Mesendoderm (in vitro differentiated cells): ENCODE measurements around the gene ACBD6.

Source experiments
- DNase-seq: peaks from one replicate; pipeline ENCODE4 v3.0.0; 2013
- H2AK5ac ChIP-seq: 2 replicates; pipeline ENCODE4 v1.6.1; 2013; ENCODE audit warnings: low read length, inconsistent platforms
- H2BK120ac ChIP-seq: 2 replicates; pipeline ENCODE4 v1.6.1; 2013; ENCODE audit warnings: low read depth, mild to moderate bottlenecking, low read length, moderate library complexity, mixed read lengths
- H2BK15ac ChIP-seq: replicated peaks from 2 replicates; pipeline ENCODE4 v1.6.1; 2013; ENCODE audit warnings: low read depth, mild to moderate bottlenecking, moderate library complexity
- H2BK5ac ChIP-seq: 2 replicates; pipeline ENCODE4 v1.6.1; 2013; ENCODE audit warnings: low read length, inconsistent platforms
- H3K18ac ChIP-seq: 2 replicates; pipeline ENCODE4 v1.6.1; 2013; ENCODE audit warnings: mild to moderate bottlenecking, low read length, mixed read lengths
- H3K23ac ChIP-seq: one replicate; pipeline ENCODE4 v1.6.1; 2013; ENCODE audit warnings: low read length
- H3K27ac ChIP-seq: 2 replicates; pipeline ENCODE4 v1.5.1; 2013; ENCODE audit warnings: low read depth, mild to moderate bottlenecking, inconsistent platforms, low read length, moderate library complexity
- H3K27me3 ChIP-seq: 2 replicates; pipeline ENCODE4 v1.6.1; 2013; ENCODE audit warnings: low read length, control low read depth, mild to moderate bottlenecking, inconsistent platforms; ENCODE audit not compliant: insufficient read depth, poor library complexity
- H3K36me3 ChIP-seq: 2 replicates; pipeline ENCODE4 v1.6.1; 2013; ENCODE audit warnings: low read length, inconsistent platforms; ENCODE audit not compliant: control insufficient read depth, insufficient read depth
- H3K4ac ChIP-seq: one replicate; pipeline ENCODE4 v1.6.1; 2013; ENCODE audit warnings: low read depth, mild to moderate bottlenecking, low read length, moderate library complexity
- H3K4me1 ChIP-seq: 2 replicates; pipeline ENCODE4 v1.6.1; 2013; ENCODE audit warnings: low read depth, low read length, inconsistent platforms; ENCODE audit not compliant: control insufficient read depth
- H3K4me2 ChIP-seq: 2 replicates; pipeline ENCODE4 v1.6.1; 2013; ENCODE audit warnings: low read length
- H3K4me3 ChIP-seq: 2 replicates; pipeline ENCODE4 v1.5.1; 2013; ENCODE audit warnings: mild to moderate bottlenecking, low read length
- H3K56ac ChIP-seq: one replicate; pipeline ENCODE4 v1.6.1; 2013; ENCODE audit warnings: low read length
- H3K79me1 ChIP-seq: 2 replicates; pipeline ENCODE4 v1.6.1; 2013; ENCODE audit warnings: low read length, inconsistent platforms
- H3K79me2 ChIP-seq: 2 replicates; pipeline ENCODE4 v1.6.1; 2013; ENCODE audit warnings: mild to moderate bottlenecking, low read length; ENCODE audit not compliant: control insufficient read depth, insufficient read depth
- H3K9ac ChIP-seq: 2 replicates; pipeline ENCODE4 v1.6.1; 2013; ENCODE audit warnings: low read length, inconsistent platforms
- H4K5ac ChIP-seq: one replicate; pipeline ENCODE4 v1.6.1; 2013; ENCODE audit warnings: low read length
- H4K8ac ChIP-seq: one replicate; pipeline ENCODE4 v1.6.1; 2013; ENCODE audit warnings: low read depth, mild to moderate bottlenecking, control low read depth, low read length, moderate library complexity
- WGBS: extraction: QIAGEN DNeasy Blood & Tissue Kit; methylation state at CpG from one replicate; pipeline ENCODE4 v1.1.7; 2013; ENCODE audit warnings: low lambda C conversion rate, missing lambda C conversion rate; ENCODE audit not compliant: insufficient coverage; ENCODE audit errors: extremely low coverage; 5-methylcytosine and 5-hydroxymethylcytosine counted together

The ACBD6 gene

GRCh38 chr1:180279651-180280050 lies 222.7 kb downstream of the ACBD6 start:
- no peak overlapping the region for H4K8ac ChIP-seq
- no peak overlapping the region for H3K56ac ChIP-seq
- no peak overlapping the region for H3K18ac ChIP-seq
- H2BK15ac ChIP-seq = no peak overlapping the region
- H3K27ac ChIP-seq = no peak overlapping the region
- H2AK5ac ChIP-seq = no peak overlapping the region
- WGBS = no CpG with 5 or more reads among the region's 1 CpG
- no peaks in the 10 kb centered on the region for H3K4me1 ChIP-seq
- no peak overlapping the region for H3K4me2 ChIP-seq
- no peak overlapping the region for H4K5ac ChIP-seq
- H2BK5ac ChIP-seq = no peak overlapping the region
- H3K9ac ChIP-seq = no peak overlapping the region
- no peaks in the 10 kb centered on the region for H3K27me3 ChIP-seq
- no peak for DNase-seq
- no peaks in the 10 kb centered on the region for H3K36me3 ChIP-seq
- no peaks in the 10 kb centered on the region for H3K79me1 ChIP-seq
- H2BK120ac ChIP-seq = no peak overlapping the region
- no peak overlapping the region for H3K23ac ChIP-seq
- no peaks in the 10 kb centered on the region for H3K79me2 ChIP-seq
- no peak overlapping the region for H3K4ac ChIP-seq
- H3K4me3 ChIP-seq = no peak overlapping the region

GRCh38 chr1:180278596-180279395 lies 223.6 kb downstream of the ACBD6 start:
- Histone ChIP-seq H3K4ac (no peak overlapping the region), H3K4me3 (no peak overlapping the region), H3K36me3 (no peaks in the 10 kb centered on the region), H4K5ac (no peak overlapping the region), H4K8ac (no peak overlapping the region), H2BK5ac (no peak overlapping the region), H2BK120ac (no peak overlapping the region), H3K18ac (no peak overlapping the region), H3K9ac (no peak overlapping the region), H3K27ac (no peak overlapping the region), H3K4me1 (no peaks in the 10 kb centered on the region), H3K23ac (no peak overlapping the region), H3K4me2 (no peak overlapping the region), H2AK5ac (no peak overlapping the region), H3K79me2 (no peaks in the 10 kb centered on the region), H3K27me3 (no peaks in the 10 kb centered on the region), H3K56ac (no peak overlapping the region), H3K79me1 (no peaks in the 10 kb centered on the region), H2BK15ac (no peak overlapping the region)
- 100% methylated on average over 1 of the region's 9 CpGs for WGBS
- DNase-seq = no peak

GRCh38 chr1:180278194-180278515 lies 224.2 kb downstream of the ACBD6 start:
- Histone ChIP-seq H3K4me3 (no peak overlapping the region), H3K4me2 (no peak overlapping the region), H3K79me2 (no peaks in the 10 kb centered on the region), H3K27ac (no peak overlapping the region), H4K5ac (no peak overlapping the region), H3K79me1 (no peaks in the 10 kb centered on the region), H3K18ac (no peak overlapping the region), H2BK120ac (no peak overlapping the region), H2BK5ac (no peak overlapping the region), H2BK15ac (no peak overlapping the region), H4K8ac (no peak overlapping the region), H3K27me3 (no peaks in the 10 kb centered on the region), H3K36me3 (no peaks in the 10 kb centered on the region), H3K4ac (no peak overlapping the region), H3K56ac (no peak overlapping the region), H3K4me1 (no peaks in the 10 kb centered on the region), H3K9ac (no peak overlapping the region), H3K23ac (no peak overlapping the region), H2AK5ac (no peak overlapping the region)
- no peak for DNase-seq
- WGBS = no CpG with 5 or more reads among the region's 2 CpGs

- no peak overlapping the region for H4K8ac ChIP-seq
- H3K79me1 ChIP-seq = no peaks in the 10 kb centered on the region
- no peak overlapping the region for H3K56ac ChIP-seq
- H4K5ac ChIP-seq = no peak overlapping the region
- H3K4me1 ChIP-seq = no peaks in the 10 kb centered on the region
- H3K79me2 ChIP-seq = no peaks in the 10 kb centered on the region
- DNase-seq = no peak
- no peak overlapping the region for H2BK120ac ChIP-seq
- WGBS = no CpG with 5 or more reads among the region's 5 CpGs
- no peak overlapping the region for H2AK5ac ChIP-seq
- H3K27ac ChIP-seq = no peak overlapping the region
- no peak overlapping the region for H3K4ac ChIP-seq
- no peaks in the 10 kb centered on the region for H3K36me3 ChIP-seq
- H3K9ac ChIP-seq = no peak overlapping the region
- H3K23ac ChIP-seq = no peak overlapping the region
- no peak overlapping the region for H2BK15ac ChIP-seq
- H3K4me2 ChIP-seq = no peak overlapping the region
- H3K18ac ChIP-seq = no peak overlapping the region
- no peak overlapping the region for H3K4me3 ChIP-seq
- H2BK5ac ChIP-seq = no peak overlapping the region
- no peaks in the 10 kb centered on the region for H3K27me3 ChIP-seq
These were observed 224.7 kb downstream of the ACBD6 start for GRCh38 chr1:180277476-180278193.

GRCh38 chr1:180275726-180276125 lies 226.7 kb downstream of the ACBD6 start:
- Histone ChIP-seq H2BK120ac (no peak overlapping the region), H3K4ac (no peak overlapping the region), H3K18ac (no peak overlapping the region), H3K4me3 (no peak overlapping the region), H3K27ac (no peak overlapping the region), H2AK5ac (no peak overlapping the region), H3K4me1 (no peaks in the 10 kb centered on the region), H3K36me3 (no peaks in the 10 kb centered on the region), H3K79me2 (no peaks in the 10 kb centered on the region), H3K79me1 (no peaks in the 10 kb centered on the region), H3K27me3 (no peaks in the 10 kb centered on the region), H3K9ac (no peak overlapping the region), H3K4me2 (no peak overlapping the region), H4K5ac (no peak overlapping the region), H4K8ac (no peak overlapping the region), H2BK5ac (no peak overlapping the region), H3K23ac (no peak overlapping the region), H2BK15ac (no peak overlapping the region), H3K56ac (no peak overlapping the region)
- no peak for DNase-seq
- no CpG with 5 or more reads among the region's 5 CpGs for WGBS
